H1 (cell line): ENCODE measurements around the gene STT3A.

Source experiments
- EP300 ChIP-seq, 2 experiments: IDR thresholded peaks; 1 replicate in 1 of 2; 2 replicates in 1 of 2; pipeline ENCODE4 v1.6.1; 2011 to 2012; ENCODE audit warnings: low read depth in 2 of 2, low read length in 2 of 2, mild to moderate bottlenecking in 2 of 2, borderline replicate concordance in 1 of 2, inconsistent platforms in 1 of 2, moderate library complexity in 1 of 2
- KDM1A ChIP-seq: fragments of 200-600, 300-600 bp; sonication (generic); IDR thresholded peaks from 2 replicates; pipeline ENCODE4 v1.7.1; 2016; ENCODE audit warnings: mild to moderate bottlenecking, low read length, borderline replicate concordance
- SIN3A ChIP-seq, 2 experiments: IDR thresholded peaks in 1 of 2; conservative IDR thresholded peaks in 1 of 2; 2 replicates each; pipeline ENCODE4 v1.6.1; 2011 to 2012; ENCODE audit warnings: low read length in 2 of 2, improper control_type of control experiment in 1 of 2, low read depth in 1 of 2, mild to moderate bottlenecking in 1 of 2
- SIX5 ChIP-seq: IDR thresholded peaks from 2 replicates; pipeline ENCODE4 v1.6.1; 2011; ENCODE audit warnings: mild to moderate bottlenecking, low read depth, low read length

DNA sequence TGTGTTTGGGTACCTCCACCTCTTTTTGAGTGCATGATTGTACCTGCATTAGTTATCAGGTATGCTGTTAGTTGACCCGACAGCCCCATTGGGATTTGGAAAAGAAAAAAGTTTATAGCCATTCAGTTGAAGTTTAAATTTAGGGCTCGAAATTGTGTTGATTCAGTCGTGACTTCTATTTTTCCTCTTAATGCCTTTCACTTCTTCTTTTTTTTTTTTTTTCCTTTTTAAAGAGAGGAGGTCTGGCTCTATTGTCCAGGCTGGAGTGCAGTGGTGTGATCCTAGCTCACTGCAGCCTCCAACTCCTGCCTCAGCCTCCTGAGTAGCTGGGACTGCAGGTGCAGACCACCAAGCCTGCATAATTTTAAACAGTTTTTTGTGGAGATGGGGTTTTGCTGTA is 2.3 kb downstream of the STT3A start:
- no peak for TF ChIP-seq EP300 (IDR thresholded peaks at IDR 0.05; ENCODE audit: borderline replicate concordance in 1 of 2, low read depth in 2 of 2, low read length in 2 of 2)
- no peak for TF ChIP-seq KDM1A
- TF ChIP-seq SIN3A (conservative IDR thresholded peaks at IDR 0.05 in 1 of 2, IDR thresholded peaks at IDR 0.05 in 1 of 2; ENCODE audit: low read depth in 1 of 2, low read length in 2 of 2) = no peak
- TF ChIP-seq SIX5 = no peak
